ENCODE results near the gene SORCS2.

DNA sequence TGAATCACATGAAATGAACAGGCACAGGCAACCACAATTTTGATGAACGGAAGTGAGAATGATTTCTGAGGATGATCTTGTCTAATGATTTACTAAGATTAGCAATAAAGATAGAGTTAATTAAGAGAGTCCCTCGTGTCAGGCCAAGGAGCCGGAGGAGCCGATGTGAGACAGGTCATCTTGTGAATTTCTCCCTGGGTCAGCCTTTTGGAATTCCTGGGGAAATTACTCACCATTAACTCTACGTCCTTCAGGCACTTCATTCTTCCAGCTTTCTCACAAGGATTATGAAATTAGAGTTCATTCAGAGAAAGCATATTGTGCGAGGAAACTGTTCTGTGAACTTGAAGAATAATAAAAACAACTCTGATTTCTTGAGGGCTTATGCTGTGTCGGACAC is 155.6 kb downstream of the SORCS2 start:
- TF ChIP-seq, protein P1, sequence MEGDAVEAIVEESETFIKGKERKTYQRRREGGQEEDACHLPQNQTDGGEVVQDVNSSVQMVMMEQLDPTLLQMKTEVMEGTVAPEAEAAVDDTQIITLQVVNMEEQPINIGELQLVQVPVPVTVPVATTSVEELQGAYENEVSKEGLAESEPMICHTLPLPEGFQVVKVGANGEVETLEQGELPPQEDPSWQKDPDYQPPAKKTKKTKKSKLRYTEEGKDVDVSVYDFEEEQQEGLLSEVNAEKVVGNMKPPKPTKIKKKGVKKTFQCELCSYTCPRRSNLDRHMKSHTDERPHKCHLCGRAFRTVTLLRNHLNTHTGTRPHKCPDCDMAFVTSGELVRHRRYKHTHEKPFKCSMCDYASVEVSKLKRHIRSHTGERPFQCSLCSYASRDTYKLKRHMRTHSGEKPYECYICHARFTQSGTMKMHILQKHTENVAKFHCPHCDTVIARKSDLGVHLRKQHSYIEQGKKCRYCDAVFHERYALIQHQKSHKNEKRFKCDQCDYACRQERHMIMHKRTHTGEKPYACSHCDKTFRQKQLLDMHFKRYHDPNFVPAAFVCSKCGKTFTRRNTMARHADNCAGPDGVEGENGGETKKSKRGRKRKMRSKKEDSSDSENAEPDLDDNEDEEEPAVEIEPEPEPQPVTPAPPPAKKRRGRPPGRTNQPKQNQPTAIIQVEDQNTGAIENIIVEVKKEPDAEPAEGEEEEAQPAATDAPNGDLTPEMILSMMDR (IDR thresholded peaks at IDR 0.05) = no peak
- TF ChIP-seq POLR2A (IDR thresholded peaks at IDR 0.05) = no peak
